HEK293 (cell line): ENCODE data around the gene TNFRSF1A.
A peak's percentile ranks its signal among the peaks of the same experiment; 100 is the strongest.

Source experiments
- CTCF ChIA-PET: fragments of 350-600 bp; formaldehyde crosslinking; extraction: SDS; loops from one replicate; lab custom pipeline; 2021; ENCODE audit warnings: antibody characterized with exemption; lab: Yijun Ruan, JAX
- POLR2A ChIA-PET: fragments of 300-600 bp; formaldehyde crosslinking; extraction: SDS; loops from one replicate; lab custom pipeline; 2020; ENCODE audit warnings: antibody characterized with exemption, inconsistent platforms; lab: Yijun Ruan, JAX
- H3K27ac ChIP-seq: fragments of 200-500 bp; sonication (Bioruptor generic); 2 replicates; pipeline ENCODE4 v1.5.1; 2014; ENCODE audit warnings: low read depth, low read length, control low read depth, inconsistent platforms; ENCODE audit errors: extremely low read depth
- H3K36me3 ChIP-seq, 2 experiments: fragments of 200-500 bp in 1 of 2; sonication (Bioruptor generic) in 1 of 2; 1 replicate in 1 of 2; 2 replicates in 1 of 2; pipeline ENCODE4 v1.5.1; 2014 to 2017; ENCODE audit warnings: inconsistent platforms in 2 of 2, low read length in 2 of 2; ENCODE audit not compliant: control insufficient read depth in 2 of 2, insufficient read depth in 1 of 2
- H3K4me1 ChIP-seq: fragments of 200-500 bp; sonication (Bioruptor generic); 2 replicates; pipeline ENCODE4 v1.5.1; 2014; ENCODE audit warnings: mild to moderate bottlenecking, low read length, inconsistent platforms; ENCODE audit not compliant: control insufficient read depth, insufficient read depth
- H3K4me3 ChIP-seq: 2 replicates; pipeline ENCODE4 v1.5.1; 2011; ENCODE audit warnings: low read depth, mild to moderate bottlenecking, control low read depth, low read length, moderate library complexity
- H3K9me3 ChIP-seq: fragments of 200-500 bp; sonication (Bioruptor generic); 2 replicates; pipeline ENCODE4 v1.5.1; 2014; ENCODE audit warnings: low read depth, low read length, inconsistent platforms; ENCODE audit not compliant: control insufficient read depth, insufficient read depth
- BCL6B ChIP-seq: fragments of 450-650 bp; formaldehyde crosslinking; IDR thresholded peaks from 2 replicates; pipeline ENCODE4 v1.5.1; 2017; ENCODE audit warnings: missing biosample characterization, missing genetic modification characterization
- ELK4 ChIP-seq: IDR thresholded peaks from 2 replicates; pipeline ENCODE4 v1.6.1; 2011; ENCODE audit warnings: mild to moderate bottlenecking, low read depth, low read length, borderline replicate concordance
- FEZF1 ChIP-seq: fragments of 450-650 bp; formaldehyde crosslinking; IDR thresholded peaks from 2 replicates; pipeline ENCODE4 v1.5.1; 2016; ENCODE audit warnings: missing biosample characterization, missing genetic modification characterization
- GLIS1 ChIP-seq: fragments of 450-650 bp; formaldehyde crosslinking; IDR thresholded peaks from 2 replicates; pipeline ENCODE4 v1.5.1; 2016; ENCODE audit warnings: missing biosample characterization, missing genetic modification characterization
- GLIS2 ChIP-seq: fragments of 450-650 bp; formaldehyde crosslinking; IDR thresholded peaks from 2 replicates; pipeline ENCODE4 v1.5.1; 2016; ENCODE audit warnings: missing biosample characterization, missing genetic modification characterization
- KLF1 ChIP-seq: fragments of 450-650 bp; formaldehyde crosslinking; IDR thresholded peaks from 2 replicates; pipeline ENCODE4 v1.5.1; 2016; ENCODE audit warnings: missing biosample characterization, missing genetic modification characterization
- KLF10 ChIP-seq: fragments of 450-650 bp; IDR thresholded peaks from 2 replicates; pipeline ENCODE4 v1.5.1; 2018; ENCODE audit warnings: missing biosample characterization, mild to moderate bottlenecking, missing genetic modification characterization
- KLF8 ChIP-seq: fragments of 450-650 bp; formaldehyde crosslinking; IDR thresholded peaks from 2 replicates; pipeline ENCODE4 v1.5.1; 2016; ENCODE audit warnings: missing biosample characterization, missing genetic modification characterization
- KLF9 ChIP-seq: fragments of 450-650 bp; formaldehyde crosslinking; IDR thresholded peaks from 2 replicates; pipeline ENCODE4 v1.5.1; 2016; ENCODE audit warnings: missing biosample characterization, missing genetic modification characterization, low read depth
- PATZ1 ChIP-seq: fragments of 450-650 bp; formaldehyde crosslinking; IDR thresholded peaks from 2 replicates; pipeline ENCODE4 v1.5.1; 2016; ENCODE audit warnings: missing biosample characterization, missing genetic modification characterization
- TSHZ1 ChIP-seq: fragments of 450-650 bp; formaldehyde crosslinking; IDR thresholded peaks from 2 replicates; pipeline ENCODE4 v1.5.1; 2016; ENCODE audit warnings: missing biosample characterization, missing genetic modification characterization, borderline replicate concordance
- ZFHX2 ChIP-seq: fragments of 450-650 bp; formaldehyde crosslinking; conservative IDR thresholded peaks from 2 replicates; pipeline ENCODE4 v1.5.1; 2016; ENCODE audit warnings: missing biosample characterization, missing genetic modification characterization
- ZIC2 ChIP-seq: fragments of 450-650 bp; formaldehyde crosslinking; IDR thresholded peaks from 2 replicates; pipeline ENCODE4 v1.5.1; 2016; ENCODE audit warnings: missing biosample characterization, missing genetic modification characterization
- ZNF112 ChIP-seq: fragments of 450-650 bp; formaldehyde crosslinking; IDR thresholded peaks from 2 replicates; pipeline ENCODE4 v1.5.0; 2017; ENCODE audit warnings: missing biosample characterization, missing genetic modification characterization
- ZNF488 ChIP-seq: fragments of 450-650 bp; formaldehyde crosslinking; IDR thresholded peaks from 2 replicates; pipeline ENCODE4 v1.5.1; 2016; ENCODE audit warnings: missing biosample characterization, missing genetic modification characterization
- ZNF610 ChIP-seq: fragments of 450-650 bp; formaldehyde crosslinking; IDR thresholded peaks from 2 replicates; pipeline ENCODE4 v1.5.1; 2016; ENCODE audit warnings: missing biosample characterization, missing genetic modification characterization, borderline replicate concordance
- ZNF658 ChIP-seq: fragments of 450-650 bp; formaldehyde crosslinking; IDR thresholded peaks from 2 replicates; pipeline ENCODE4; 2016; ENCODE audit warnings: missing biosample characterization, missing genetic modification characterization
- ZNF768 ChIP-seq: fragments of 450-650 bp; formaldehyde crosslinking; IDR thresholded peaks from 2 replicates; pipeline ENCODE4 v1.5.1; 2018; ENCODE audit warnings: missing biosample characterization, mild to moderate bottlenecking, missing genetic modification characterization
- ZNF843 ChIP-seq: fragments of 450-650 bp; formaldehyde crosslinking; IDR thresholded peaks from 2 replicates; pipeline ENCODE4 v1.5.1; 2016; ENCODE audit warnings: missing biosample characterization, missing genetic modification characterization
- ZSCAN23 ChIP-seq: fragments of 450-650 bp; formaldehyde crosslinking; IDR thresholded peaks from 2 replicates; pipeline ENCODE4 v1.5.1; 2016; ENCODE audit warnings: missing biosample characterization, missing genetic modification characterization

Gene TNFRSF1A

GRCh38 chr12:6367065-6367968 is 25.4 kb upstream of the TNFRSF1A start (continued):
- TF ChIP-seq GLIS1 (peak; percentile 20; the same call in 1 of the 2 replicates), FEZF1 (tag by site-specific recombination) (no peak), ELK4 (no peak), ZNF768 (no peak), ZIC2 (no peak), KLF10 (tag by site-specific recombination) (no peak), BCL6B (tag by site-specific recombination) (no peak), ZNF658 (no peak), GLIS2 (tag by site-specific recombination) (no peak)

- no peak overlapping the region for H3K4me3 ChIP-seq
- H3K27ac ChIP-seq: no peak overlapping the region
- TF ChIP-seq KLF1 (tag by site-specific recombination) (peak; percentile 90), ZFHX2 (tag by site-specific recombination) (no peak), TSHZ1 (tag by site-specific recombination) (no peak)
- TF ChIP-seq, all 188 proteins: peak for 1
- ChIA-PET CTCF (interaction anchor here (0.6 kb wide), 1 partner anchor 331 kb away, joined by 3 read pairs; no protein-coding TSS in a partner anchor), POLR2A (interaction anchor here (0.9 to 1.9 kb wide), 4 partner anchors 12 to 28 kb away, joined by 3 to 15 read pairs (median 6); partner anchors contain the start of genes SCNN1A and TNFRSF1A)
- H3K36me3 ChIP-seq: no peaks in the 10 kb centered on the region
- H3K4me1 ChIP-seq: peaks cover 4% of the 10 kb centered on the region
- no peaks in the 10 kb centered on the region for H3K9me3 ChIP-seq
Observed at GRCh38 chr12:6364044-6364374, 22.1 kb upstream of the TNFRSF1A start.

- ChIA-PET POLR2A (interaction anchor here (0.9 to 1.9 kb wide), 7 partner anchors 8 to 28 kb away, joined by 3 to 15 read pairs (median 6); partner anchors contain the start of genes SCNN1A and TNFRSF1A), CTCF (interaction anchor here (0.6 to 1.2 kb wide), 4 partner anchors 26 to 330 kb away, joined by 3 to 5 read pairs (median 4); no protein-coding TSS in a partner anchor)
- H3K27ac ChIP-seq: peak overlapping the region; percentile 55; the same call in 1 of the 2 replicates
- H3K36me3 ChIP-seq: no peaks in the 10 kb centered on the region
- H3K4me1 ChIP-seq: peaks cover 4% of the 10 kb centered on the region
- H3K4me3 ChIP-seq: peak overlapping the region; percentile 34
- no peaks in the 10 kb centered on the region for H3K9me3 ChIP-seq
- TF ChIP-seq KLF10 (tag by site-specific recombination): peak; percentile 72
- no peak for TF ChIP-seq KLF8 (tag by site-specific recombination)
- TF ChIP-seq ZNF112 (tag by site-specific recombination): no peak
- 0 out of 2 replicates have a peak, but pooled peaks have one; percentile 4 for TF ChIP-seq ZNF488
- TF ChIP-seq KLF9 (tag by site-specific recombination): peak; percentile 68
- TF ChIP-seq ZNF610 (tag by site-specific recombination): no peak
- peak; percentile 77 for TF ChIP-seq GLIS2 (tag by site-specific recombination)
- TF ChIP-seq ZSCAN23: no peak
- no peak for TF ChIP-seq ZNF843 (tag by site-specific recombination)
- TF ChIP-seq PATZ1: peak; percentile 21; the same call in 1 of the 2 replicates
Observed at GRCh38 chr12:6363330-6364043, 21.6 kb upstream of the TNFRSF1A start.
